Lower leg skin (tissue), 3 donors: ENCODE measurements around the gene SPG11.

Experiments used
- CTCF ChIP-seq, 3 donors: fragments of 450-650 bp; IDR thresholded peaks; one replicate each; pipeline ENCODE4 v1.5.1; 2016; ENCODE audit warnings: antibody characterized with exemption in 3 of 3, mild to moderate bottlenecking in 3 of 3, moderate library complexity in 2 of 3
- POLR2A ChIP-seq, 2 donors: fragments of 450-650 bp; IDR thresholded peaks; one replicate each; pipeline ENCODE4 v1.6.1; 2016 to 2017; ENCODE audit warnings: antibody characterized with exemption in 2 of 2, mild to moderate bottlenecking in 1 of 2, moderate library complexity in 1 of 2

- TF ChIP-seq CTCF (IDR thresholded peaks at IDR 0.05), result no peak
- no peak for TF ChIP-seq POLR2A (IDR thresholded peaks at IDR 0.05)
Measured at GRCh38 chr15:44694416-44694815, 31.0 kb upstream of the SPG11 start.
